ENCODE results near the gene FAP.
A peak's percentile ranks its signal among the peaks of the same experiment; 100 is the strongest.

Gene FAP, protein sequence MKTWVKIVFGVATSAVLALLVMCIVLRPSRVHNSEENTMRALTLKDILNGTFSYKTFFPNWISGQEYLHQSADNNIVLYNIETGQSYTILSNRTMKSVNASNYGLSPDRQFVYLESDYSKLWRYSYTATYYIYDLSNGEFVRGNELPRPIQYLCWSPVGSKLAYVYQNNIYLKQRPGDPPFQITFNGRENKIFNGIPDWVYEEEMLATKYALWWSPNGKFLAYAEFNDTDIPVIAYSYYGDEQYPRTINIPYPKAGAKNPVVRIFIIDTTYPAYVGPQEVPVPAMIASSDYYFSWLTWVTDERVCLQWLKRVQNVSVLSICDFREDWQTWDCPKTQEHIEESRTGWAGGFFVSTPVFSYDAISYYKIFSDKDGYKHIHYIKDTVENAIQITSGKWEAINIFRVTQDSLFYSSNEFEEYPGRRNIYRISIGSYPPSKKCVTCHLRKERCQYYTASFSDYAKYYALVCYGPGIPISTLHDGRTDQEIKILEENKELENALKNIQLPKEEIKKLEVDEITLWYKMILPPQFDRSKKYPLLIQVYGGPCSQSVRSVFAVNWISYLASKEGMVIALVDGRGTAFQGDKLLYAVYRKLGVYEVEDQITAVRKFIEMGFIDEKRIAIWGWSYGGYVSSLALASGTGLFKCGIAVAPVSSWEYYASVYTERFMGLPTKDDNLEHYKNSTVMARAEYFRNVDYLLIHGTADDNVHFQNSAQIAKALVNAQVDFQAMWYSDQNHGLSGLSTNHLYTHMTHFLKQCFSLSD

DNA sequence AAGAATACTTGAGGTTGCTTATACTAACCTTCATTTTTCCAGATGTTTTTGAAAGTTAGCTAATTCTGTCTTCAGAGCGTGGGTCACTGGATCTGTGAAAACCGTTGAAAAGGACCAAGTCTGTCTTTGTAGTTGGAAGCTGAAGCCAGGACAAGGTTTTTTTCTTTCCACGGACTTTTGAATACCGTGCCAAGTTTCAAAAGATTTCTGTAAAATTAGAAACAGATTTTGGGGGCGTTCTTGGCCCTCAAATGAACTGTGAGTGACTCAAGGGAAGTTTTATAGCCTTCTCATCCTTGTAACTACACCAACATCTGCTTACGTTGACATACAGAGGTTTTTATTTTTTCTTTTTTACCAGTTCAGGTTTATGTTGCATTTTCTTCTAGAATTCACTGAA, at the start of gene FAP:
Gene FAP (minus strand): TSS at position 152 of the 400 bp plus-strand sequence. CDS start 118 bp downstream, at position 34.
- no peak for DNase-seq

DNA sequence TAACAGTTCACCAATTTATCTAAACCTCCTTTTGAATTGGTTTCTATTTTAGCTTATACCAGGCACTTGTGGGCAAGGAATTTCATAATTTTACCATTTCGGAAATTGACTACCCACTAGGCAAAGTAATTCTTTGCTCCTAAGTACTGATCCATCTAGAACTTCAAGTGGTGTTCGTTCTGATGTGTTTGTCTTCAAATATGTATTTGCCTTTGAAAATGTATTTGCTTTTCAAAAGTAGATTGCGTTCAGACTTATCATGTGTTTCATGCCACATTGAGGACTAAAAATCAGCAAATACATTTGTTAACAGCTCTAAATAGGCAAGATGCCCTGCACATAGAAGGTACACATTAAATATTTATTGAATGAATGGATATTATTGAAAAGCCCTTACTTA, 48.5 kb upstream of the FAP start:
- DNase-seq = no peak

DNA sequence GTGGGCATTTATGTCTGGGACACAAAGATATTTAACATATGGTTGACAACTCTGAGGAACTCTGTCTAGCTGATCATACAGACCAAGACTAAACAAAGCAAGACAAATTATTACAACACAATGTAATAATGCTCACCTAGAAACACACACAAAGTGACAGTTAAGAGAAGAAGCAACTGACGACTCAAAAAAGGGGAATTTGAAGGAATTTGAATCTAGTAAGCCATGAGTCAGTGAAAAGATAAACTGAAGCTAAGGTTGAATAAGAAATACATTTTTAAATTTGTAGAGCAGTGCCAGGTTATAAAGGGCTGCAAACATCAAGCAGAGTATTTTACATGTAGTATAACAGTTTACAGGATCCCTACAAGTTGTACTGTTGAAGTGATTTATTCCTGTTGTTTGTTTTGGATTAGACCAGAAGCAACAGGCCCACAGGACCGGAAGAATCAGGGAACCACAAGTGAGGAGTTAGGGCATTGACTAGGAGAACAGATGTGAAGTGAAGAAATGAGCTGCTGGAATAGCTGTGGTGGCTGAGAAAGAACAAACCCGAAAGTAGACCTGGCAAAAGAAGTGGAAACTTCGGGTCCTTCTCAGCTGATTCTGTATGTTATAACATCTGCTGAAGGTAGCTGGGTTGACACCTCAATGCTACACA, 39.6 kb upstream of the FAP start:
- no peak for DNase-seq

DNA sequence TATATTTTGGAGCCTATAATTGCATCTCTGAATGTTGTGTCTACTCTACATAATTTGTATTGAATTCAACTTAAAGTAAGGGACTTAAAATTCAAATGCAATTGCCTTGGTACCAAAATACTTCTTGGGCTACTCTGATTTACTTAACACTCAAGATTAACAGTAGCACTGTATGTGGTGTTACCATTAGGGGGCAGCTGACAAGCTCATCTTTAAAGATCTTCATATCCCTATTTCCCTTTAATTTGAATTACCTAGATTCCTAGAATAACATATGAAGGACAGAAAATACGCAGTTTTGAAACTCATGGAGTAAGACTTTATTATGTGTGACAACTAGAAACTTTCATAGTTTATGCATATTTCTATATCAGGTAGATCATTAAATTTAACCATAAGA, 37.4 kb upstream of the FAP start:
- no peak for DNase-seq

DNA sequence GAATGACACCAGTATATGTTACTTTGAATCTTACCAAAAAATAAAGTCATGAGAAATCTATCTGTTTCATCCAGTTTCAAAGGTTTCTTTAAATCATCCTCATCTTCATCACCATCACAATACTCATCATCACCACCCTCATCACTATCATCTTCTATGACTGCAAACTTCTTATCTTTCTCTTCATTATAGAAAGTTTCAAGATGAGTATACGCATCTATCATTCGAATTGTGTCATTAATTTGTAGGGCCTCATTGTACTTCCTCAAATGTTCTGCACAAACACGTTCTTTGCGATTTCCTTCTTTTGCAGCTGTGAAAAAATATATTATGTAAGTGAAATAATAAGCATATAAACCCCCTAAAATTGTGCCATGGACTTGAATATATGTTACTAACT, 34.1 kb upstream of the FAP start:
- no peak for DNase-seq

DNA sequence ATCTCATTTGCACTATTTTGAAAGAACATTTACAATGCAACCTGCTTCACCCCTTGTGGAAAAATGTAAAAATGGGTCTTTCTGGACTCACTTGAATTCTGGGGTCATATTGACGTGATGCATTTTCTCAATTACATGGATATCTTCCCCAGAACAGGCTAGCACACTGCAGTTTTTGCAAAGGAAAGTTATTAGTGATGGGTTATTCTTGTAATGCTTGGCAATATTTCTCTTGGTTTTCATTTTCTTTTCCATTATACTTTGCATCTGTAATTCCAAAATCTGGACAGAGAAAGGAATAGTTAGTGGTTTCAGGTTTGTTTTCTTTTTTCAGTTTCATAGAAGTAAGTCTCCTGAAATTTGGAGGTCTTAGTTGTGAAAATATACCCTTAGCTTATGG, 24.8 kb upstream of the FAP start:
- no peak for DNase-seq

DNA sequence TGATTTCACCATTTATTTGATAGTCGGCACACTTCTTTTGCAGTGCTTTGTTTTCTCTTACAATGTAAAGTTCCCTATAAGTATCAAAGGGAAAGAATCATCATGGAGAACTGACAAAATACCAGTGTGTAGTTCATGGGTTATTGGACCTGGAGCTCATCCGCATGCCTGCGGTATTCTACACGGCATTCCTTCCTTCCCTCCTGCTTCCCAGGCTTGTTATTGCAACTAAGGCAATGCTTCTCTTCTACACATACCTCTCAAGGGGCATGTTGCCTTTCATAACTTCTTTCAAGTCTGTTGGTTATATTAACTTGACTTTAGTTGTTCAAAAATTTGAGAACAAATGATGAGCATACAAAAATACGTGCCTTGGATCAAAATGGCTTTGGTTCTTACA, 24.3 kb upstream of the FAP start:
- DNase-seq = no peak

DNA sequence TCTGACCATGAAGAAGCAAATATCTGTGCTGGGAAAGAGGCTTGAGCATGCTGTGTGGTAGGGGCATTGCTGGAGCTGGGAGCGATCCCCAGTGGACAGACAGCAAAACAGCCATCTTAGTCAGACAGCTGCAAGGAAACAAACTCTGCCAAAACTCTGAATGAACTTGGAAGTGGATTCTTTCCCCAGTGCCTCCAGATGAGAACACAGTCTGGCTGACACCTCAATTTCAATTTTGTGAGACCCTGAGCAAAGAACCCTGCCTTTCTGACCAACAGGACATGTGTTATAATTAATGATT, 23.2 kb upstream of the FAP start:
- DNase-seq = no peak

DNA sequence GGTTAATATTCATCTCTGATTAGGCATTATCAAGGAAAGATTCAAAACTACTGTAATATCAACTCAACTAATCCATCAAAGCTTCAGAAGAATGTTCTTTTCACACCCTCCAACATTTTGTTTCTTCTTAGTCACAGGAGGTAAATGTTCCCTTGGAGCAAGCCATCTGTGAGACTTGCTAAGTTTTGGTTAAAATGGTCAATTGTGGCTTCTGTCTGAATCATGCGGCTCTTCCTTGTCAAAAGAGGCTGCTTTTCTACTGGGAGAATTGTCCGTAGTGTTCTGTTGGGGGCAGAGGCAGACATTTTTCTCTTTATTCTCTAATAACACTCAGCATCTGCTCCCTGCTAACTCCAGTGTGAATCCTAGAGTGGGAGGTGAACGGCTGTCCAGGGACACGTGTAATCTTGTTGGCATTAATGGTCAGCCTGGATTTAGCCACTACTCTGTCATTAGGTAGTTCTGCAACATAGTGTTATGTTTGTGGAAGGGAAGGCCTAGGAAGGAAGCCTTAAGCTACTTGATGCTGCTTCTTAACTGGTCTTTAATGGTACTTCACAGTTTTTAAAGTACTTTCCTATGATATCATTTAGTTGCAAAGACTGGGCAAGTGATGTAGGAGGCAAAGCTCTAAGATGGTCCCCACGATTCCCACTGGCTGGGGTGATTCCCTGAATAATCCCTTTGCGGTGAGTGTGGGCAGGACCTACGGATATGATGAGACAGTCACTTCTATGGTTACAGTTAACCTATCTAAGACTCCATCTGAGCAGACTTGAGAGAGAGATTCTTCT, 22.6 kb upstream of the FAP start:
- no peak for DNase-seq

DNA sequence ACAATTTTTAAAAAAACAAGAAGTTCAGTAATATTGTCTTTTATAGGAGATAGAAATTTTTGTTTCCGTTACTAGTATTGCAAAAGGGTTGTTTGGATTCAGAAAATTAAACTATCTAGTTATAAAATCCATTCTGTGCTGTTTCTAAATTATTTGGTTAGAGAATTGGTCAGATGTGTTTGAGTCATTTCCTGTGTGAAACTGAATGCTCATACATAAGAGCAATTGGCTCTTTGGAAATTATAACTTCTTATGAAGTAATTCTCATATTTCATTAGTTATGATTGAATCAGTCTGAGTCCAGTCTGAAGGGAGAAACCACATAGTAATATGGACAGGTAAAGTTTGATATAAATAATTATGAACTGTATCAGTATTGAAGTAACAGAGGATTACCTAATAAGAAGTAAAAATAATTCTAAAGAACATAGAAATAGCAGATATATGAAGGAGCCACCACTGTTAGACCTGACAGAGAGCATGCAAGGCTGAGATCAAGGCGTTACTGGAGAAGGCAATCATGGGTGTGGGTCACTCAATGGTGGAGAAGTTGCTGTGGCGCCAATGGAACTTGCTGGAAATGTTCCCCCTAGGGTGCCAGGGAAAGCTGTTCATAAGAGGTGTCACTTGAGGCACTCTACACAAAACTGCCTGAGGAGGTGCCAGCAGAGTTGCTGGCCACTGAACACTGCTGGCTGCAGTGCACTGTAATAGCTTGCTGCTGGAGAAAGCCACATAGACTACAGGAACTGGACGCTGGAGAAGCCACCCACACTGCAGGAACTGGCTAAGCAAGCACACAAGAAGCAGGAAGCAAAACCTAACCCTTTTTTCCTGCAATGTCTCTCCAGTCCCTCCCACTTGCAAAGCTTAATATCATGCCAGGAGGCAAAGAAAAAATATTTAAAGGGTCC, 18.0 kb upstream of the FAP start:
- DNase-seq = no peak

DNA sequence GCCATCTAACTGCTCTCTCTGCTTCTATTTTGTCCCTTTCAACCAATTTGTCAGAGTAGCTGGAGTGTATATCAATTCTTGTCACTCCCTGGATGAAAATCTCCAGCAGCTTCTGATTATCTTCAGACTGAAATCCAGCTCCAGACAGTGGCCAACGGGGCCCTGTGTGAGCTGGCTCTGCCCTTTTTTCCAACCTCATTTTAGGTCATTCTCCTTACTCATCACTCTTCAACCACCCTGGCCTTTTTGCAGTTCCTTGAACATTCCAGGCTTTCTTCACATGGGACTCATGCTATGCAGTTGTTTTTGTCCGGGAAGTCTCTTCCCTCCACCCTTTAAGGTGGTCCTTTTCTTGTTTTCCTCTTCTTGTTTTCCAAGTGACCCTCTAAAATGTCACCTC, 15.4 kb upstream of the FAP start:
- no peak for DNase-seq

DNA sequence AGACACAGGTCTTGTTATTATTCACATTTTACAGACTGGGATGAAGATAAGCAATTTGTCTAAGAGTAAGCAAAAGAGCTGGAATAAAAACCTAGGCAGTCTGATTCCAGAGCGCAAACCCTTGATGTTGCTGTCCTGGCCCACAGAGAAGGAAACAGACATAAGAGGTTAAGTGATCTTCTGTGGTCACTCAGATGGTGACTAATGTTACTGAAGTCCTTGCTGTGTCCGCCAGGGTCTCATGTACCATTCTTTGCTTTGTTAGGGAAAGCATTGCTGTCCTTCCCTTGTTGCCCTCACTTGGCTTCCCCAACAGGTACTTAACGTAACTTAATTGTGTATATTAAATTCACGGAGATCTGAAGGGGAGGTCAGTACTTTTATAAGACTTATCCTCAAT, 14.9 kb upstream of the FAP start:
- no peak for DNase-seq

DNA sequence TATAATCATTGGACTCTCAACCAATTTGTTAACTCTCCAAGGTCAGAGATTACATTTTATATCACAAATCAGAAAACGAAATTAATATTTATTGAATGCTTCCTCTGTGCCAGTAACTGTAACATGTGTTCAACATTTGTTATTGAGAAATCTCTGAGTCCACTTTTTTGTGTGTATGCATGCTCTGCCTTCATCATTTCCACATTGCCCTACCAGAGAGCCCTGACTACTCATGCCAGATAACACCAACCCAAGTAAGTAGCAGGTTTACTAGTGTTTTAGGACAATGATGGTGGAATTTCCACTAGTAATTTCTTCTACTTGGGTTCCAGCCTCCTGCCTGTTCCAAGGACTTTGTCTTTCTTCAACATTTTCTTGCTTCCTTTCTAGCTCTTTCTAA, 14.2 kb upstream of the FAP start:
- DNase-seq = no peak

DNA sequence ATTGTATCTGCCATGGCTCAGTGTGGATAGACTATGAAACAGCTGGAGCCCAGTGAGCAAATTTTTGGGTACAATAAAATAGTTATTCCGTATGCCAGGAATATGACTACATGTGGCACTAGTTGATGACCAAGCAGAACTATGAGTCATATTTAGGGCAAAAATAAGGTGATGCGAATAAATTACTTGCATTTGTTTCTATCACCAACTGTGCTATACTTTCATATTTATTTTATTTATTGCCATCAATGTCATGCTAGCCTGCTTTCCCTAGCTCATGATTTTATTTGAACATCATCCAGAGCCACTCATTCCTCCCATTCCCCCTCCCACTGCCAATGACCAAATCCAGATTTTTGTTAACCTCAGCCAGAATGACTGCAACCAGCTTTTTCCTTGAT, 13.3 kb upstream of the FAP start:
- DNase-seq = no peak

DNA sequence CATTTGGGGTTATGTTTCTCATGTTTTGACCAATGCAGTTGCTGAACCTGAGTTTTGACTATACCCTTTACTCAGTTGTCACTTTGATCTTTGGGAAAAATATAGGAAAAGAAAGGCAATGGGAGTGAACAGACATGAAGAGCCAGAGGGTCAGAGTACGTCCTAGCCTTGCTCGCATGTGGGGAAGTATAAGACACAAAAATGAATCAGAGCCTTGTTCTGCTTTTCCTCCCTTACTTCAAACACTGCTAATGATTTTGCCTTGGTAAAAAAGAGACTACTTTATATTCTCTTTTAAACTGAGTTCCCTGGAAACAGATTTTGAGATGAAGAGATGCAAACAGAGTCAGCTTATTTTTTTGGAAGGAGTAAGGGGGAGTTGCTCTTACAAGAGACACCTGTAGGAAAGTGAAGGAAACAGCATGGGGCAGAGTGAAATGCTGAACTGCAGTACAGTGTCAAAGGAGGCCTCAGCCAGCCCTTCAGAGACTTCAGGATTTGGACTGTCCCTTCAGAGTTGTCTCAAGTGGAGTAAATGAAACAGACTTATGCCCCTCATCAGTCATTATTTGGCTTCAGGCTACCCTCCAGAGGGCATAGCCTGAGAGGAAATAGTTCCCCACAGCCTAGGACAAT, 11.1 kb upstream of the FAP start:
- no peak for DNase-seq

DNA sequence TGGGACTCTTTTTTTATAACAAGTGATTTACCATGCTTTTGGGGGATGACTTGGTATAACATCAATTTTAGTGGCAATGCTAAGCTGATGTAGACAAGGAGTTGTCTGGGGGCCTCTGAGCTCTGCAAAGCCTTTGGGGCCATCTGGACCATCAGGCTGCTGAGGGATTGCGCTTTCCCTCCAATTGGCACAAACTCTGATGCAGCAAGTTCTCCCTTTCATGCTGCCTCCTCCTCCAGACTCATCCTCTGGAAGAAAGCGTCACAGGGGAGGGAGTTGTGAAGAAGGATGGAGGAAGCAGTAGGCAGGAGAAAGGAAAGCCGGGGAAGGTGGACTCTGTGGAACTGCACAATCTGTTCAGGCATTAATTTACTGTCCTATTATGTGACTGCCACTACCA, 10.2 kb upstream of the FAP start:
- DNase-seq = no peak

DNA sequence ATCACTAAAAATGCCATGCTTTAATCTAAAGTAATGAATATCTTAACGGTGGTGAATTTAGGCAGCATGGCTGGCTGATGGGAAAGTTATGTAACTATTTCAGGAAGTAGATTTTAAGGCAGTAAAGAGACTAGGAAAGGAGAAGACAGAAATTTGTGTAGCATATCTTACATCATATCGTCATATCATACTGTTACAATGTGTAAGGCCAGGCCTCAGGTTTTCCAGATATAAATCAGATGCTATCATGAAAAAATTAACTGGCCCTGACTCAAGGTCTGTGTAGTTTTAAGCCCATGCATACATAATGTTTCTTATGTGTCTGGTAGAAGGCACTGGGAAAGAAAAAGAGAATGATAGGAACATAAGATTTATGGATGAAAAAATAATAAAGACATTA, 8.9 kb upstream of the FAP start:
- no peak for DNase-seq

DNA sequence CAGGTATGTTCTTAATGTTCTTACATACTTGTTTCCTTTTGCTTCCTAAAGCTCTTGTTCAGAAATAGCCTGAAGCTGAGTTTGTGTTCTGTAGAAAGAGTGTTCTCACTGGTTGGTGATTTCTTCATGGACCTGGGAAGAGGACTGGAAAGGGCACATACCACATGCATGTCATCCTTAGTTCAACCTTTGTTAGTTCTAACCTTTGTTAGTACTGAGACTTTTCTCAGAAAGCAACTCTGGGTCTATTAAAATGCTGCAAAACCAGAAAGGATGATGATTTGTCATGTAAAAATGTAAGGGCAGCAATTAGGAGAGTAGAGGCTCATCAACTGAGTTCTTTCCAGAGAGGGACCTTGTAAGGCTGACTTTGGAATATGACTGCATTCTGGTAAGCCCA, 2.5 kb upstream of the FAP start:
- DNase-seq = no peak

DNA sequence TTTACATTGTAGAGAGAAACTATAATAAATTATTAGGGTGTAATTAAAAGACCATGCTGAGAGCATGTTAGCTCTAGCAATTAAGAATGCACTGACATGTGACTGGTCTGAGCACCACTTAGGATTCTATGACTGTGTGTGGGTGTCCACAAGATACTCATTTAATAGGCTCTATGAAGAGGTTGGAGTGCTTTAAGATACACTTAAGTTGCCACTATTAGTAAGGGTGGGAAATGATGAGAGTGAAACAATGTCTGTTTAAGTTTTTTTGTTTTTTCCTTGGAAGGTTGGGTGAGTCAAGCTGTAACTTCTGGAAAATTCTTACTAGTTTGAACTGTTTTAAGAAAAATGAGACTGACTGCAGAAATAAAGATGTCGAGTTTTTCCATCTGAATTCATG, 1.8 kb upstream of the FAP start:
- DNase-seq = peak; percentile 83

DNA sequence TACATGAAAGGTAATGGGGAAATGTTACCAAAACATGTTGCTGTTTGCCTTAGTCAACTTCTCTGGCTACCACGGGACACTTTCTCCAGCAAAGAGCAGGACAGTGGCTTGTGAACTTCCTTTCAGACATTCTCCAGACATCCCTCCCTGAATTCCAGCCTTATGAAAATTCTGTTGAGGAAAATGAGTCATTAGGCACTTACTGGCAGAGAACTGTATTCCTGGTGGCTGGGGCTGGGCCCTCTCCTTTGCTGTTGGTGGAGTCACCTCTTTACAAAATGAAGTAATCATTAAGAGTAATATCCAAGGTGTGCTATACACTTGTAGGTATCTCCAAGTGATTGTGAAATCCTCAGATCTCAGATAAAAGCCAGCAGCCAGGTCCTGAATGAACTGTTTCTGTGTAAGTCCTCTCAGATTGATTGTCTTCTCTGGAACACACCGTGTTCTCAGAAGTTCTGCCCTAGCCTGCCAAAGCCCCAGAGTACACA, 1.3 kb upstream of the FAP start:
- DNase-seq = no peak

DNA sequence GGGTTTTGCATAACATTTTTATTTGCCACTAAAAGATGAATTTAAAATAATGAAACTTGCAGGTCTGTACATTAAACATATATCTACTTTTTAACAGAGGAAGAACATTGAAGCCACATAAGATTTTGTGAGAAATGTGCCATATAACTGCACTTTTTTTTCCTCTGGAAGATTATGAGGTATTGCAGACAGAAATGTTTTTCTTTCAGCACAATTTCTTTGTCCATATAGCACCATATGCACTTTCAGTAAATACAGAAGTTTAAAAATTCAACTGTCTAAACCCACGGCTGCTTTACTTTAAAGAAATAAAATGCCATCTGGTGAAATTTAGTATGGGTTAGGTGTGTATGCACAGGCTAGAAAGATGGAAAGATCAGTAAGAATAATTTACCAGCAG, 470 bp upstream of the FAP start:
- DNase-seq = no peak

Data from DMS79 (cell line).